Measurements from ENCODE around the gene CERS6. TPM values are rescaled to one million over a fixed set of nuclear protein-coding genes. Genes with fewer than 3 reads are reported as not detected.

CERS6 gene
- total and polyA plus RNA-seq, 2 experiments from 2014 or later = 7.4 to 35.0 TPM

DNA sequence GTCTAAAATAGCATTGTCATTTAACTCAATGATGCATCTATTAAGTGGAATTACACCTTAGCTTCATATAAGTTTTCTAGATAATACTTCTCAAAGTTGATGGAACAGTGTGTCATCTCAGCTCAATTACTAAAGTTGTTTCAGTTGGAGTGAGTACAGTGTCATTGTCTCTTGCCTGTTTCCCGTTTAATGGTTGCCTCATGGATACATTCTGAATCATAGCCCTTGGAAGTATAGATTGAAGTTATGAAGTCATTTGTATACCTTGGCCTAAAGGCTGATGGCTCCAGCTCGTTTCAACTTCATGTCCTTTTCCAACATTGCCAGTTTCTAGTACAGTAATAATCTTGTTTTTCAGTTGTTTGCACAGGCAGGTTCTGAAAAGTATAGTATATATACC lies 215.9 kb downstream of the CERS6 start:
- no peaks in the 10 kb centered on the region for H3K9me2 ChIP-seq (ENCODE audit: insufficient read depth)
- H3K4me2 ChIP-seq = no peak overlapping the region
- H3K36me3 ChIP-seq (ENCODE audit: insufficient read depth) = no peaks in the 10 kb centered on the region
- no peaks in the 10 kb centered on the region for H3F3A ChIP-seq (replicated peaks; ENCODE audit: low read depth)
- ATAC-seq (no peak), DNase-seq (ENCODE audit: low spot score) (no peak)
- peaks cover 2% of the 10 kb centered on the region for H3K27me3 Mint-ChIP-seq (ENCODE audit: insufficient read depth, low read depth, poor library complexity)
- H3K9me3 Mint-ChIP-seq = no peaks in the 10 kb centered on the region
- 0 out of 2 replicates have a peak, but pooled peaks cover 4% of the 10 kb centered on the region for H3K4me1 ChIP-seq (ENCODE audit: insufficient read depth)
- no peak overlapping the region for H2AFZ ChIP-seq
- no peak overlapping the region for H3K27ac ChIP-seq (ENCODE audit: low read depth)
- H3K79me2 ChIP-seq (replicated peaks; ENCODE audit: insufficient read depth) = peaks cover 5% of the 10 kb centered on the region; the same call in 1 of the 2 replicates
- H3K4me3 Mint-ChIP-seq = no peak overlapping the region
- H3K36me3 Mint-ChIP-seq (ENCODE audit: low read depth) = no peaks in the 10 kb centered on the region
- no peak overlapping the region for H3K27ac Mint-ChIP-seq
- no peaks in the 10 kb centered on the region for H4K20me1 ChIP-seq (replicated peaks; ENCODE audit: insufficient read depth)
- TF ChIP-seq, protein P1, sequence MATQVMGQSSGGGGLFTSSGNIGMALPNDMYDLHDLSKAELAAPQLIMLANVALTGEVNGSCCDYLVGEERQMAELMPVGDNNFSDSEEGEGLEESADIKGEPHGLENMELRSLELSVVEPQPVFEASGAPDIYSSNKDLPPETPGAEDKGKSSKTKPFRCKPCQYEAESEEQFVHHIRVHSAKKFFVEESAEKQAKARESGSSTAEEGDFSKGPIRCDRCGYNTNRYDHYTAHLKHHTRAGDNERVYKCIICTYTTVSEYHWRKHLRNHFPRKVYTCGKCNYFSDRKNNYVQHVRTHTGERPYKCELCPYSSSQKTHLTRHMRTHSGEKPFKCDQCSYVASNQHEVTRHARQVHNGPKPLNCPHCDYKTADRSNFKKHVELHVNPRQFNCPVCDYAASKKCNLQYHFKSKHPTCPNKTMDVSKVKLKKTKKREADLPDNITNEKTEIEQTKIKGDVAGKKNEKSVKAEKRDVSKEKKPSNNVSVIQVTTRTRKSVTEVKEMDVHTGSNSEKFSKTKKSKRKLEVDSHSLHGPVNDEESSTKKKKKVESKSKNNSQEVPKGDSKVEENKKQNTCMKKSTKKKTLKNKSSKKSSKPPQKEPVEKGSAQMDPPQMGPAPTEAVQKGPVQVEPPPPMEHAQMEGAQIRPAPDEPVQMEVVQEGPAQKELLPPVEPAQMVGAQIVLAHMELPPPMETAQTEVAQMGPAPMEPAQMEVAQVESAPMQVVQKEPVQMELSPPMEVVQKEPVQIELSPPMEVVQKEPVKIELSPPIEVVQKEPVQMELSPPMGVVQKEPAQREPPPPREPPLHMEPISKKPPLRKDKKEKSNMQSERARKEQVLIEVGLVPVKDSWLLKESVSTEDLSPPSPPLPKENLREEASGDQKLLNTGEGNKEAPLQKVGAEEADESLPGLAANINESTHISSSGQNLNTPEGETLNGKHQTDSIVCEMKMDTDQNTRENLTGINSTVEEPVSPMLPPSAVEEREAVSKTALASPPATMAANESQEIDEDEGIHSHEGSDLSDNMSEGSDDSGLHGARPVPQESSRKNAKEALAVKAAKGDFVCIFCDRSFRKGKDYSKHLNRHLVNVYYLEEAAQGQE (IDR thresholded peaks at IDR 0.05; ENCODE audit: unreplicated experiment) = no peak
- no peak for TF ChIP-seq EZH2phosphoT487 (IDR thresholded peaks at IDR 0.05; ENCODE audit: unreplicated experiment)
- no peak for TF ChIP-seq POLR2AphosphoS5 (IDR thresholded peaks at IDR 0.05; ENCODE audit: low read depth)
- no peak for TF ChIP-seq STAT1 (IDR thresholded peaks at IDR 0.05; ENCODE audit: unreplicated experiment)
- TF ChIP-seq, protein P2, sequence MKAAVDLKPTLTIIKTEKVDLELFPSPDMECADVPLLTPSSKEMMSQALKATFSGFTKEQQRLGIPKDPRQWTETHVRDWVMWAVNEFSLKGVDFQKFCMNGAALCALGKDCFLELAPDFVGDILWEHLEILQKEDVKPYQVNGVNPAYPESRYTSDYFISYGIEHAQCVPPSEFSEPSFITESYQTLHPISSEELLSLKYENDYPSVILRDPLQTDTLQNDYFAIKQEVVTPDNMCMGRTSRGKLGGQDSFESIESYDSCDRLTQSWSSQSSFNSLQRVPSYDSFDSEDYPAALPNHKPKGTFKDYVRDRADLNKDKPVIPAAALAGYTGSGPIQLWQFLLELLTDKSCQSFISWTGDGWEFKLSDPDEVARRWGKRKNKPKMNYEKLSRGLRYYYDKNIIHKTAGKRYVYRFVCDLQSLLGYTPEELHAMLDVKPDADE (IDR thresholded peaks at IDR 0.05) = no peak
- TF ChIP-seq JUNB (IDR thresholded peaks at IDR 0.05; ENCODE audit: unreplicated experiment) = no peak
- TF ChIP-seq NANOG (IDR thresholded peaks at IDR 0.05; ENCODE audit: borderline replicate concordance) = no peak
- no peak for TF ChIP-seq CREB1 (CRISPR knock-in tag; IDR thresholded peaks at IDR 0.05; ENCODE audit: low read depth)
- TF ChIP-seq, protein P3, sequence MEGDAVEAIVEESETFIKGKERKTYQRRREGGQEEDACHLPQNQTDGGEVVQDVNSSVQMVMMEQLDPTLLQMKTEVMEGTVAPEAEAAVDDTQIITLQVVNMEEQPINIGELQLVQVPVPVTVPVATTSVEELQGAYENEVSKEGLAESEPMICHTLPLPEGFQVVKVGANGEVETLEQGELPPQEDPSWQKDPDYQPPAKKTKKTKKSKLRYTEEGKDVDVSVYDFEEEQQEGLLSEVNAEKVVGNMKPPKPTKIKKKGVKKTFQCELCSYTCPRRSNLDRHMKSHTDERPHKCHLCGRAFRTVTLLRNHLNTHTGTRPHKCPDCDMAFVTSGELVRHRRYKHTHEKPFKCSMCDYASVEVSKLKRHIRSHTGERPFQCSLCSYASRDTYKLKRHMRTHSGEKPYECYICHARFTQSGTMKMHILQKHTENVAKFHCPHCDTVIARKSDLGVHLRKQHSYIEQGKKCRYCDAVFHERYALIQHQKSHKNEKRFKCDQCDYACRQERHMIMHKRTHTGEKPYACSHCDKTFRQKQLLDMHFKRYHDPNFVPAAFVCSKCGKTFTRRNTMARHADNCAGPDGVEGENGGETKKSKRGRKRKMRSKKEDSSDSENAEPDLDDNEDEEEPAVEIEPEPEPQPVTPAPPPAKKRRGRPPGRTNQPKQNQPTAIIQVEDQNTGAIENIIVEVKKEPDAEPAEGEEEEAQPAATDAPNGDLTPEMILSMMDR (conservative IDR thresholded peaks at IDR 0.05; ENCODE audit: low read depth in 2 of 2) = no peak
- no peak for TF ChIP-seq EZH2 (IDR thresholded peaks at IDR 0.05; ENCODE audit: low read depth, unreplicated experiment)
- no peak for TF ChIP-seq ZNF114 (CRISPR knock-in tag; IDR thresholded peaks at IDR 0.05)
- TF ChIP-seq, protein P4, sequence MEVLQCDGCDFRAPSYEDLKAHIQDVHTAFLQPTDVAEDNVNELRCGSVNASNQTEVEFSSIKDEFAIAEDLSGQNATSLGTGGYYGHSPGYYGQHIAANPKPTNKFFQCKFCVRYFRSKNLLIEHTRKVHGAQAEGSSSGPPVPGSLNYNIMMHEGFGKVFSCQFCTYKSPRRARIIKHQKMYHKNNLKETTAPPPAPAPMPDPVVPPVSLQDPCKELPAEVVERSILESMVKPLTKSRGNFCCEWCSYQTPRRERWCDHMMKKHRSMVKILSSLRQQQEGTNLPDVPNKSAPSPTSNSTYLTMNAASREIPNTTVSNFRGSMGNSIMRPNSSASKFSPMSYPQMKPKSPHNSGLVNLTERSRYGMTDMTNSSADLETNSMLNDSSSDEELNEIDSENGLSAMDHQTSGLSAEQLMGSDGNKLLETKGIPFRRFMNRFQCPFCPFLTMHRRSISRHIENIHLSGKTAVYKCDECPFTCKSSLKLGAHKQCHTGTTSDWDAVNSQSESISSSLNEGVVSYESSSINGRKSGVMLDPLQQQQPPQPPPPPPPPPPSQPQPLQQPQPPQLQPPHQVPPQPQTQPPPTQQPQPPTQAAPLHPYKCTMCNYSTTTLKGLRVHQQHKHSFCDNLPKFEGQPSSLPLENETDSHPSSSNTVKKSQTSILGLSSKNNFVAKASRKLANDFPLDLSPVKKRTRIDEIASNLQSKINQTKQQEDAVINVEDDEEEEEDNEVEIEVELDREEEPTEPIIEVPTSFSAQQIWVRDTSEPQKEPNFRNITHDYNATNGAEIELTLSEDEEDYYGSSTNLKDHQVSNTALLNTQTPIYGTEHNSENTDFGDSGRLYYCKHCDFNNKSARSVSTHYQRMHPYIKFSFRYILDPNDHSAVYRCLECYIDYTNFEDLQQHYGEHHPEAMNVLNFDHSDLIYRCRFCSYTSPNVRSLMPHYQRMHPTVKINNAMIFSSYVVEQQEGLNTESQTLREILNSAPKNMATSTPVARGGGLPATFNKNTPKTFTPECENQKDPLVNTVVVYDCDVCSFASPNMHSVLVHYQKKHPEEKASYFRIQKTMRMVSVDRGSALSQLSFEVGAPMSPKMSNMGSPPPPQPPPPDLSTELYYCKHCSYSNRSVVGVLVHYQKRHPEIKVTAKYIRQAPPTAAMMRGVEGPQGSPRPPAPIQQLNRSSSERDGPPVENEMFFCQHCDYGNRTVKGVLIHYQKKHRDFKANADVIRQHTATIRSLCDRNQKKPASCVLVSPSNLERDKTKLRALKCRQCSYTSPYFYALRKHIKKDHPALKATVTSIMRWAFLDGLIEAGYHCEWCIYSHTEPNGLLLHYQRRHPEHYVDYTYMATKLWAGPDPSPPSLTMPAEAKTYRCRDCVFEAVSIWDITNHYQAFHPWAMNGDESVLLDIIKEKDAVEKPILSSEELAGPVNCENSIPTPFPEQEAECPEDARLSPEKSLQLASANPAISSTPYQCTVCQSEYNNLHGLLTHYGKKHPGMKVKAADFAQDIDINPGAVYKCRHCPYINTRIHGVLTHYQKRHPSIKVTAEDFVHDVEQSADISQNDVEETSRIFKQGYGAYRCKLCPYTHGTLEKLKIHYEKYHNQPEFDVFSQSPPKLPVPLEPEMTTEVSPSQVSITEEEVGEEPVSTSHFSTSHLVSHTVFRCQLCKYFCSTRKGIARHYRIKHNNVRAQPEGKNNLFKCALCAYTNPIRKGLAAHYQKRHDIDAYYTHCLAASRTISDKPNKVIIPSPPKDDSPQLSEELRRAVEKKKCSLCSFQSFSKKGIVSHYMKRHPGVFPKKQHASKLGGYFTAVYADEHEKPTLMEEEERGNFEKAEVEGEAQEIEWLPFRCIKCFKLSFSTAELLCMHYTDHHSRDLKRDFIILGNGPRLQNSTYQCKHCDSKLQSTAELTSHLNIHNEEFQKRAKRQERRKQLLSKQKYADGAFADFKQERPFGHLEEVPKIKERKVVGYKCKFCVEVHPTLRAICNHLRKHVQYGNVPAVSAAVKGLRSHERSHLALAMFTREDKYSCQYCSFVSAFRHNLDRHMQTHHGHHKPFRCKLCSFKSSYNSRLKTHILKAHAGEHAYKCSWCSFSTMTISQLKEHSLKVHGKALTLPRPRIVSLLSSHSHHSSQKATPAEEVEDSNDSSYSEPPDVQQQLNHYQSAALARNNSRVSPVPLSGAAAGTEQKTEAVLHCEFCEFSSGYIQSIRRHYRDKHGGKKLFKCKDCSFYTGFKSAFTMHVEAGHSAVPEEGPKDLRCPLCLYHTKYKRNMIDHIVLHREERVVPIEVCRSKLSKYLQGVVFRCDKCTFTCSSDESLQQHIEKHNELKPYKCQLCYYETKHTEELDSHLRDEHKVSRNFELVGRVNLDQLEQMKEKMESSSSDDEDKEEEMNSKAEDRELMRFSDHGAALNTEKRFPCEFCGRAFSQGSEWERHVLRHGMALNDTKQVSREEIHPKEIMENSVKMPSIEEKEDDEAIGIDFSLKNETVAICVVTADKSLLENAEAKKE (CRISPR knock-in tag; IDR thresholded peaks at IDR 0.05) = no peak
- H3K27me3 ChIP-seq (ENCODE audit: insufficient read depth) = no peaks in the 10 kb centered on the region
- H3K4me3 ChIP-seq = no peak overlapping the region
- peaks cover 6% of the 10 kb centered on the region; the same call in 2 of the 3 replicates for H3K4me1 Mint-ChIP-seq
